Activated CD4-positive, CD25-positive, alpha-beta regulatory T cell (primary cell): ENCODE data around the gene COQ4.

ENCODE experiments used
- DNase-seq, 4 experiments: peaks; one replicate each; lab custom pipeline; 2025; lab: John Stamatoyannopoulos, UW

Gene COQ4

GRCh38 chr9:128372784-128373183 lies 50.1 kb downstream of the COQ4 start:
- no peak for DNase-seq

- no peak for DNase-seq
Measured at GRCh38 chr9:128374221-128374675, 51.6 kb downstream of the COQ4 start.

GRCh38 chr9:128375865-128376264 lies 53.2 kb downstream of the COQ4 start:
- DNase-seq = no peak

GRCh38 chr9:128382261-128382660 lies 59.6 kb downstream of the COQ4 start:
- DNase-seq = no peak

GRCh38 chr9:128383007-128383753 lies 60.5 kb downstream of the COQ4 start:
- no peak for DNase-seq
